Femur (tissue), 1 donor: Measurements from ENCODE around the gene CSF3.

Source experiments
- DNase-seq: peaks from one replicate; pipeline ENCODE4 v3.0.0-alpha.2; 2017

CSF3 gene

DNA sequence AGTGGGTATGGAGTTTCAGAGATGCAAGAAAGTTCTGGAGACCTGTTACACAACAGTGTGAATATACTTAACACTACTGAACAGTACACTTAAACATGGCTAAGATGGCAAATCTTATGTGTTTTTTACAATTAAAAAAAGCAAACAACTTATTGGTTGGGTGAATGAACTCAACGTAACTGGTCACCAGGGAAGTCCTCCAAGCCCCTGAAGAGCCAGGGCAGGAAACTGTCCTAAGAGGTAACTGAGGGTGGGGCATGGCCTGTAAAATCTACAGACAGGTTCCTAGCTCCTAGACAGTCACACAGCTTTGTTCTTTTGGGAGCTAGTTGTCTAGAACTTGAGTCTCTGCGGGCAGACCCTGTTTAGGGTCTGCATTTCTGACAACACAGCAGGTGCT lies 10.3 kb downstream of the CSF3 start:
- DNase-seq, result no peak

DNA sequence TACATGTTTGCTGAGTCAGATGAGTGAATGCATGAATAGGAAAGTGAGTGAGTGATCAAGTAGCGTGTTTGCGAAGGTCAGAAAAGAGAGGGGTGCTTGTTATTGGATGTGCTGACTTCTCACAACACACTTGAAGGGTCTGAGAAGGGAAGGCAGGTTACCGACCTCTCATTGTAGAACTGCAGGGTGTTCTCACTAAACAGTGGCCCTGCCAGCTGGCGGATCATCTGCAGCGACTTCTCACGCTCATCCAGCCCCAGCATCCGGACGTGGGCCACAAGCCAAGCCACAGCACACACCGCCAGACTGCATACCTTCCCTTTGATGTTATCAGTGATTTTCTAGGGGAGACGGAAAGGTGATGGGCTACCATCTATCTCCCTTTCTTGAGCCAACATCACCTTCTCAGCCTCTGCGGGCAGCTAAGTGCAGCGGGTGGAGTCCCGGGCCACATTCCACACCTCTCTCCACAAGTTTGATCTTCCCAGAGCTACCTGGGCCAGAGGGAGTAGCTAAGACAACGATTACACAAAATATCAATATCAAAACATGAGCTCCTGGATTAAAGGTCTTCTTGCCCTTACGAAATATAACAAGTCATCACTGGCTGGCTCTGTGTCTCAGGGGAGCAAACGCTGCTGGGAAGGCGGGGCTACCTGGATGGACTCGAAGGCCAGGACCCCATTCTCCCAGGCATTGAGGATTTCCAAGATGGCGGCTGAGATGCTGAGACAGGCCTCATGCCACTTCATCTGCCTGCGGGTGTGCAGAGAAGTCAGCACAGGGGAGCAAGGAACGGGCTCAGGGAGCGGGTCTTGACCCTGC lies 11.0 kb downstream of the CSF3 start:
- no peak for DNase-seq

DNA sequence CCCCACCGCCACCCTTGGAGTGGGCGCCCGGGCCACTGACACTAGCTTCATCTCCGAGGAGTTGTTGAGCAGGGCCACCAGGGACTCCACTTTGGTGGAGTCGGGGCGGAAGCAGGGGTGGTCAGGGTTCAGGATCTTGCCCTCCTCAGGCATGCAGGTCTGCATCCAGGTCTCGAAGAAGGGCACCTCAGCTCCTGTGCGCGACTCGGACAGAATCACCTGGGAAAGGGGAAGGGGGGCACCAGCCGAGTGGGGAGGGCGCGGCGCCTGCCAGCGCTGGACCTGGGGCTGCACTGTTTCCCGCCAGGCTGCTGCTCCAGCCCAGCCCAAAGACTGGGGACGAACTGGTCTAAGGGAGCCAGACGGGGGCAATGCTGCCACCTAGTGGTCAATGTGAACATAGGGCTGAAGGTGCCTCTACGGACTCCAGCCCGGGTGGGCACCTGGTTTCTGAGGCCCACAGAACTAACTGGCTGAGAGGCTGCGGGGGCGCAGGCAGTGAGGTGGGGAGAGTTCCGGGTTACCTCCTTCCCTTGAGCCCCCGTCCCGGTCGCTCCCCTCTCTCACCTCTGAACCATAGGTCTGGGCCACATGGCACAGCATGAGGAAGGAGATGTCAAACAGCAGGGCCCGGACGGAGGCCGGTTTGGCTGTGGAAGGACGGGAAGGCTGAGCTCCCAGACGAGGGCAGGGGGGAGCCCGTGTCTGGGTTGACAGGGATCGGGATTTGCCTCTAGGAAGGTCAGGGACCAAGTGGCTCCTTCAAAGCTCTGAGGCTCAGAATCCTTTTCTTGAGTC lies 11.8 kb downstream of the CSF3 start:
- peak; percentile 87 for DNase-seq

DNA sequence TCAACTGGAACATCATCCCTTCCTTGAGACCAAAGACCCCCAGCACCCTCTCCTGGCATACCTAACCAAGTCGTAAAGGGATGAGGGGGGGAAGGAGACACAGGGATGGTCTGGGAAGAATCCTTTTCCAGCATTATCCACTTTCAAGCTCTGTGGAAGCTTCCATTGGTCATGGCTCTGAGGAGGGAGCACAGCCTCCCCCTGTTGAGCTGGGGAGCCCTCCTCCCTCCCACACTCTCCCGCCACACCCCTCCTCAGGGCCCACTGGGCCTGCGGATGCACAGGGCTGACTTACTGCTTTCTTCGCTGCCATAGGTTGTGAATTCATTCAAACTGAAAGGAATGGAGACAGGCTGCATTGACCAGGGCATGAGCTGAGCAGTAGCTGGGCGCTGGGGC lies 12.4 kb downstream of the CSF3 start:
- DNase-seq, result no peak

DNA sequence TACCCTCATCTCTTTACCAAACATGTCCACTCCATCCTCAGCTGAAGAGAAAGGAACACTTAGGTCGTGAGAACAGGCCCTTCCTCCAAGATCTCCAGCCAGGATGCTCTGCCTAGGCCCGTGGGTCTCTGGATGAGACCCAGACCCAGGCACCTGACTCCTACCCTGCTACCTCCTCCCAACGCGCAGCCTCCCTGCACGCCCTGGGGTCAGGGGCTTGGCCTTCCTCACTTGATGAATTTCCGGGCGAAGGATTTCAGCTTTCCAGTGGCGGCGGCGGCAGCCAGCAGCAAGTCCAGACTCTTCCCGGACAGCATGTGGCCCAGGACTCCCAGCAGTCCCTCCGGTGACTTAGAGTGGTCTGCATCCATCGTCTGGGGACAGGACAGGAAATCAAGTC lies 13.4 kb downstream of the CSF3 start:
- no peak for DNase-seq

DNA sequence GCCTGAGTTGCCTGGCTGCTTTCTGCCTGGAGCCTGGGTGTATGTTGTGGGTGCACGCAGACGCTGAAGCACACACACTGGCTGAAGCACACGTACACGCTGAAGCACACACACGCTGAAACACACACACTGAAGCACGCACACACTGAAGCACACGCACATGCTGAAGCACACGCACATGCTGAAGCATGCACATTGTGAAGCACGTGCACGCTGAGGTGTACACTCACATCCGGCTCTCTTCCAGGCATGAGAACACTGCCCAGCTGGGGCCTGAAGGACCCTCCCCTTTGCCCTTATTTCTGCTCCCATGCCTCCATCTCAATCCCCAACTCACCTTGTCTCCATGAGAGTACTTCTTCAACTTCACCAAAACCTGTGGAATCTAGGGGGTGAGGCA lies 16.5 kb downstream of the CSF3 start:
- no peak for DNase-seq

DNA sequence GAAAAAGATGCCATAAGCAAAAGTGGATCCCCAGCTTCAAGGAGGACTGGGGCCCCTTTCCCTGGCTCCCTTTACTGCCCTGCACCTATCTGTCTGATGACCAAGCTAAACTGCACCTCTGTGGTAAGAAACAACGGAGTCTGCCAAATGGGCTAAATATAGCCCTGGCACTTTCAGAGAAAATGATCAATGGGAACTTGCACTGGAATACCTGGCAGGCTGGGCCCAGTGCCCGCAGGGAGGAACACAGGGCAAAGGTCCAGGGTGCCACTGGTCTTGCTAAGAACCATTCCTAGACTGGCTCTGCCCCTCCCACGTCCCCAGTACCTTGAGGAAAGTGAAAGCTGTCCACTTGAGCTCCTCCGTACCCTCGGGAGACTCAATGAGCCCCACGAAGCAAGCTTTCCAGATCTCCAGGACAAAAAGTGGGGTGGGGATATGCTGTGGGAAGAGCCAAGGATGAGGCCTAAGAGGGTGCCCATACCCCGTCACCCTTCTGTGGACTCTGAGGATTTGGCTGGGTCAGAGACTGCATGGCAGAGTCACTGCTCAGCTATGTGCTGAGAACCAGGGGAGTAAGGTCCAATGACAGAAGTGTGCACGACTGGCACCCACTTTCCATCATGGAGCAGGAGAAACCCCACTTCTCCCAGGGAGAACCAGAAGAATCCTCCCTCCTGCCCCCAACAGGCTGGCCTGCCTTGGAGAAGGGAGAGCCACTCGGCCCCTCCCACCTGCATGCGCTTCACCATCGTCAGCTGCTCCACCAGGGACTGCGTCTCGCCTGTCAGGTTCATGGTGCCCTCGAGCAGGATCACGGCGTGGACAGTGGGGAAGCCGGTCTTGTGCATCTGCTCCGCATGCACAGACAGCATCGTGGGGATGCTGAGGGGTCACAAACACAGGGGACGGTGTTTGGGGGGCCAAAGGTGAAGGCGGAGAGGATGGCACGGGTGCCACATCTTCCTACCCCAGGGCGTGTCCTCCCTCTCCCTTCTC lies 17.4 kb downstream of the CSF3 start:
- DNase-seq, result no peak

DNA sequence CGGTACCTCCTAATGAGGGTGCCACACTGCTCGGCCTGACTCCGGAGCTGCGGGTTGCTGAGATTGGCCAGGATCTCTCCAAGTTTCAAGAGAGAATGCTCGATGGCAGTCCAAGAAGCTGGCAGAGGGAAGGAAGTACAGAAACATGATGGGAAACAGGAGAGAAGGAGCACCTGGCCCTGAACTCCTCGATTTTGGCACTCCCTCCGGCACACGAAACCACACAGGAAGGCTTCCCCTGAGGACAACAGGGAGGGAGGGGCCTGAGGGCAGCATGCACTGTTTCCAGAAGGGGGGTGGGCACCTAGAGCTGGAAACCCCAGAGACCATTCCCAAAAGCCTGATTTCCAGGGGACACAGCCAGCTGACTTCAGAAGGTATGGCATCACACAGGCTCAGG lies 18.1 kb downstream of the CSF3 start:
- no peak for DNase-seq

DNA sequence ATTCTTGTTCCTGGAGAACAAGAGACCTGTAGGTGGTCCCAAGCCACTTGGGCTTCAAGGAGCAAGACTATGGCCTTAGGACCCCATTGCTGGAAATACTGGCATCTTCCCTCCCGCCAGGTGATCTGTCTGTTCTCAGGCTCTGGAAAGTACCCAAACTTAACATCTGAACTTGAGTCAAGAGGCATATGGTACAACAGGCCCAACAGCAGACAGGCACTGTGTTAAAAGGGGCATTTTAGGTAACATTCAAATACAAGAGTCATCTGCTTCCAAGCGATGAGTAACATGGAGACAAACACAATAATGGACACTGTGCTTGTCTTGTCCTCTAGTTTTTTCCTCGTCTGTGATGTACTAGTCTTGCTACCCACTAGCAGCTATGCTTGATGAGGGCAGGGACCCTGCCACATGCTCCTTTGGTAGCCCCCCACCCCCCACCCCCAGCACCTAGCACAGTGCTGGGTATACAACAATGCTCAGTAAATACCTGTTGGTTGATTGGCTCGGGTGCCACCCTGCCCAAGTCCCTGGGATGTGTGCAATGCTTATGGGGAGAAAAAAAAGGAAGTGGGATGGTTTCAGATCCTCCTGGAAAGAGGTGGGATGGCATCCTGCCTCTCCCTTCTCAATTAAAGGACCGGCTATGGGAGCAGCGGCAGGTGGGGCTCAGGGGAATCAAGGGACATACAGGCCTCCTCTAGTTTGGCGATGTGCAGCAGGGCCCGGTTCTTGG lies 19.4 kb downstream of the CSF3 start:
- DNase-seq, result no peak

DNA sequence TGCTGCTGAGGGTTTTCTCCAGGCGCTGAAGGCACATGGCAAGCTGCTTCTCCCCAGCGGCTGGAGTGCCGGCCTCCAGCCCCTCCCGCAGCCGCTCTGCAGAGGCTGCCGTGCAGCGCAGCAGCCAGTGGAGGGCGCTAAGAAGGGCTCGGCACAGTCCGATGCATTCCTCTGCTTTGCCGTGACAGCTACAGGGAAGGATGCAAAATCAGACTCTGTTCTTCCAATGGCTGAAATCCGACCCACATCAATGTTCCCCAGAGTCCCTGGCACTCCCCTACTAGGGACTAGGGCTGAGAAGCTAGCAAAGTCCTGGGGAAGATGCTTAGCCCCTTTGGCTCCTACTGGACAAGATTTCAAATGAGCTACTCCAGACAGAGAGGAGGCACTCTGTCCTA lies 19.9 kb downstream of the CSF3 start:
- no peak for DNase-seq

DNA sequence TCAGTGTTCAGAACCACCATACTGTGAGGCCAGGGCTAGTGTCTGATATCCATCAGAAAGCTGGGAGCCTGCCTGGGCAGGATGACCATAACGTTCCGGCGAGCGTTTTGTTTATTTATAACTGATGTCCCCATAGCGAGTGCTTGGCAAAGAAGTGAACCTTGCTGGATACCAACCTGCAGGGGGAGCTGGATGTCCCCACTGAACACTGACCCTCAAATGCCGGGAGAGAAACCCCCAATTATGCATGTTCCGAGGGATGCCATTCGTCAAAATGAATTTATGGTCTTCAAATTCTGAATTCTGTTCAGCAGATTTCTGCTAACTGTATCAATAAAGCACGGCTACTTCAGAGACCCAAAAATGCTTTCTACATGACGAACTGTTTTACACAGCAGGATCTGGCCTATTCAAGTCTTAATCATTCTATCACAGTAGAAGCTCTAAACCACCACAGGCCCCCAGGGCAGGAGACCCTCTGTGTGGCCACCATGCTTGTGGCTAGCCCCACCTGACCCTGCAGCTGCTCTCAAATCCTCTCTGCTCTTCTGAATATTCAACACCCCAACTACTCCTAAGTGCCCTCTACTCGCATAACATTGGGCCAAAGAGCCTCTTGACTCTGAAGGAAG lies 23.8 kb downstream of the CSF3 start:
- DNase-seq, result peak; percentile 86

DNA sequence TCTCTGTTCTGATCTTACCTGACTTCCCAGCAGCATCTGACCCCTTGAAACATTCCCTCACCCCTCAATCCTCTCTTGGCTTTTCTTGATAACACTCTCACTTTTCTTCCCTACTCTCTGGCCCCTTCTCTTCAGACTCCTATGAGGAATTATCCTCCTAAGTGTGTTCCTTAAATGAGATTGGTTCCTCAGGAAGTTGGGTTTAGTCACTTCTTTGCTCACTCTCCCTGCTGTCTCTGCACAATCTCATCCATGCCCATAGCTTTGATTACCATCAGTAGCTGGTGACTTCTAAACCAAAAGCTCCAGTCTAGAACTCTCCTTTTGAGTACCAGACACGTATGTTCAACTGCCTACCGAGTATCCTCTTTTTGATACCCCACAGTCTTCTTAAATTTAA lies 26.0 kb downstream of the CSF3 start:
- DNase-seq, result no peak

DNA sequence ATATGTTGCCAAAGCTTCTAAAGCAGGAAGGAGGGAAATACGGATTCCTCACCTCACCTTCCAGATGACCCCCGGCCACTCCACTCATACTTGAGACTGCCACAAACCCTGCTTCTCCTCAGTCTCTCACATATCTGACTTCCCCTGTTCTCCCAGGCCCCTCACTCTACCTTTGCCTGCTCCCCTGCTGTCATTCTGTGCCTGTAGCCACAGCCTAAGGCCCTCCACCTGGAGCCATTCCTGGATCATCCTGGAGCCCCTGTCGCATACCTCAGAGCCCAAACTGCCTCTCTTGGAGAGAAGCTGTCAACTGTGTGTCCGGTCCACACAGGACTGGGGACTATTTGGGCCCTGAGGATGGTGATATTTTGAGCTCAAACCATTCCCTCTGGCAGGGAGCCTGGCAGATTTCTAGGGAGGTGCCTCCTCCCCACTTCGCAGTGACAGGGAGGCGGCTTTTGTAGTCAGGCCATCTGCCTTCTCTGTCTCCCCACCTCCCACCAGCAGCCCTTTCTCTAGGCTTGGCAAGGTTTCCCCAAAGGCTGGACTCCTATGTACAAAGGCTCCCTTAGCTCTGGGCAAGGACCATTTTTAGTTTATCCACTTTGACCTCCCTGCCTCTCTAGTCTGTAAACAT lies 41.3 kb downstream of the CSF3 start:
- DNase-seq, result no peak

DNA sequence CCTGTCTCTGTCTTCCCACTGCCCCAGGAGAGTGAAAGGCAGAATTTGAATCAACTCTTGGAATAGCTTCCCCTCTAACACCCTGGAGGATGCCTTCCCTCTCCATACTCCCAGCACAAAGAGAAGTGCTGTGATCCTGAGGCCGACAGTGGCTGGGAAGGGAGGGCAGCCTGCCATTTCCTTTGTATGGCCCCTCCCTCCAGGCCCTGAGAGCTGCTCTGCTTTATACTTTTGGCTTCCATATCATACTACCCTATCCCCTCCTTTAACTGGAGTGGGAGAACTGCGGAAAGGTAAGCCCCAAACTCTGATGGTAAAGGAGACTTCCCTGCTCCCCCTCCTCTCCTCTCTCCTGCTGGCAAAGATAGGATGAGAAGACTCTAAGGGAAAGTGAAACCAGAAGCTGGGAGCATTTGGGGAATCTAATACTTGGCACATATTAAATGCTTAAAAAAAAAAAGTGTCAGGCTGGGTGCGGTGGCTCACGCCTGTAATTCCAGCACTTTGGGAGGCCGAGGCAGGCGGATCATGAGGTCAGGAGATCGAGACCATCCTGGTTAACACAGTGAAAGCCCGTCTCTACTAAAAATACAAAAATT lies 43.0 kb downstream of the CSF3 start:
- DNase-seq, result no peak

DNA sequence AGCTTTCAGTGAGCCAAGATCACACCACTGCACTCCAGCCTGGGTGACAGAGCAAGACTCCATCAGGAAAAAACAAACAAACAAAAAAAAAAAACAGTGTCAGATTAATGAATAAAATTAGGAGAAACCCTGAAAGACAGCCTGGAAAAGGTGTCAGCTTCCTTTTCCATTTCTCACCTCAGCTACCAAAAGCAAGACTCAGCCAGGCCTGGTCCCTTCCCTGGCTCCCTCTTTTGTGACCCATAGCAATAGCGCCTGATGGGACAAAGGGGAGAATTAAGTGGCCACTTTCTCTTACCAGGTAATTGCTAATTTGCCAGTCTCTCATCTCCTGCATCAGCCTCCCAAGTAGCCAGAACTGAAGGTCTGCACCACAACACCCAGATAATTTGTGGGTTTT lies 43.6 kb downstream of the CSF3 start:
- no peak for DNase-seq

DNA sequence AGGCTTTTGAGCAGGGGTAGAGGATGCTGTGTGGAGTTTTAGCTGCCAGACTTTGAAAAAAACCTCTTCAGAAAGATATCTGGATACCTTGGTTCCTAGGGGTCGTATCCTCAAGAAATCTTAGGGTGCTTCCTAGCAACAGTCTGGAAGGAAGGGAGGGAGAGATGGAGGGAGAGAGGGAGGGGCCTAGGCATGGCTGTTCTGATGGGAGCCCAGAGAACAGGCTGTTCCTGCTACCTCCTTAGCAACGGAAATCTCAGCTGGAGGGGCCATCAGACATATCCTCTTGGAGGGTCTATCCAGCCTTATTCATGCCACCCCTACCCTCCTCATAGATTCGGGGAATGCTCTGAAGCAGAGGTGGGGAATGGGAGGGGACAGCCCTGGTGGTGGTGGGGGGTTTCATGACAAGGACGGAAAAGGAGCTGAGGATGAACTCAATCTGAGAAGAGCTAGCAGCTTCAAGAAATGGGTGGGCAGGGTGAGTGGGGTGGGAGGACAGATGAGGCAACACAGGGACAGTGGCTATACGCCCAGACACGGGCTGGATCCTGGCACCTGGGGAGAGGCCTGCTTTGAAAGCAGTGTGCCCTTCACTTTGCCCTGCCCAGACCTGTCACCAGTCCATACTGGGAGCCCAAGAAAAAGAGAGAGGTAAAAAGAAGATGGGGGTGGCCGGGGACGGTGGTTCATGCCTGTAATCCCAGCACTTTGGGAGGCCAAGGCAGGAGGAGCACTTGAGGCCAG lies 44.7 kb downstream of the CSF3 start:
- DNase-seq, result no peak

DNA sequence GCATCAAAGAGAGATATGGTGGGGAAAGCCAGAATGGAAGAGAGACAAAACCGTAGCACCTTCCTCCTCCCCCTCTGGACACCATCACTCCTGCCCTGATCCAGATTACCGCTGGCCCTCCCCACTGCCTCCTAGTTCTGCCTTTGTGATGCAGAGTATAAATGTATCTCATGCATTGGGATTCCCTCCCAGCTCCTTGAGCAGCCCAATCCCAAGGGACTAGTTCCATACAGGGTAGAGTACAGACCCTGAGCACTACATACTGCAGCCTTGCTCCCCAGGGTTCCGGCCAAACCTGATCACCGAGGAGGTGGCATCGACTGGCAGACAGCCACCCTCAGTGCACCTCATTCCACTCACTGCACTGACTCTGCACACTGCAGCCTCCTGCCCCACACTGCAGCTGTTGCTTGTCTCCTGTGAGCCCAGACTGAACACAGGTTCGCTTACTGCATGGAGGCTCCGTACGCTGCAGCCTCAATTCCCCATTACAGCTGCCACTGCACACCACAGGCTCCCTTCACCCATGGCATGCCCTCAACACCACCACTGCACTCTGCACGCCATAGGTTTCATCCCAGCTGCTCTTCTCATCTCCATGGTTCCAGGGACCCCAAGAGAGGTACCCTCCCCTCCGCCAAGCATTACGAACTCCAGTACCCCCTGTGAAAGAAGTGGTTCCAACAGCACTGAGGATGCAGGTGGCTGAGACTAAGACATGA lies 45.8 kb downstream of the CSF3 start:
- DNase-seq, result no peak

DNA sequence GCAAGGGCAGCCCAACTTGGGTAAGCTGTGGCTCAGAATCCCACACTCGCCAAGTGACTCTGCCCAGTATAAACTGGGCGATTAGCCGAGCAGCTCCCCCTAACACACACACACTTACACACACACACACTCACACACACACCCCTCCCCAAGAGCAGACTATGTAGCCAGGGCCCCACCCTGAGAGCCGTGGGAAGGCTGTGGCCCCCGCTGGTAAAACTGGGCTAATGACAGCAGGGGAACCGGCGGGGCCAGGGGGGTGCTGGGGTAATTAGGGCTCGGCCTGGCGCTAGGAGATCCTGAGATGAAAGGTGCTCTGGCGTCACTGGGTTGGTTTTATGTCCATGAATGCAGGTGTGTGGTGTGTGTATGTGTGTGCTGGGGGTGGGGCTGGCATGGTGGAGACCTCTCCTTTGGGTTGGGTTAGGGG lies 46.4 kb downstream of the CSF3 start:
- DNase-seq, result no peak
